Erythroblast (primary cell): Measurements from ENCODE around the gene PRM2.

Experiments used
- GATA1 ChIP-seq: IDR thresholded peaks from 2 replicates; pipeline ENCODE4 v1.6.1; 2011; ENCODE audit warnings: low read depth, mild to moderate bottlenecking, control low read depth, low read length, moderate library complexity
- POLR2A ChIP-seq: IDR thresholded peaks from 2 replicates; pipeline ENCODE4 v1.6.1; 2011; ENCODE audit warnings: mild to moderate bottlenecking, low read length

DNA sequence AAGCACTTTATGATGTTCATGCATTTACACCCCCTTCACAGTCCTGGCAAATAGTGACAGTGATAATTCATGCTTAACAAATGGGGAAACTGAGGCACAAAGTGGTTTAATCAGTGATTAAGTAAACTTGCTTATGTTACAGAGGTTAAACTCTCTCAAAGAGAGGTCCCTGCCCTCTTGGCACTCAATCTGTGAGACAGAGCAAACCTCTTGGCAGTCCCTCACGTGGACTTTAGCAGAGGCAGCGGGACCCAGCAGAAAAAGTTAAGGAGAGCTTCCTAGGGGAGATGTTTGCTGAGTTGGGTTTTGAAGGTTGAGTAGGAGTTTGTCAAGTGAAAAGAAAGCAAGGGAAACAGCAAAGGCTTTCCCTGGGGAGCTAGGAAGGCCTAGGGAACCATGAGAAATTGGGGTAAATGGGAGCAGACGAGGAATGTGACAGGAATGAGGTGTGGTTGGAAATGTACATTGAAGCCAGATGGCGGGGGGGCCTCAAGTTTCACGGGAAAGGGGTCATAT, 31.0 kb downstream of the PRM2 start:
- TF ChIP-seq POLR2A = no peak
- no peak for TF ChIP-seq GATA1
